ENCODE data around the gene KANSL1.
"Not testable (repeated sequence)": the region's sequence is repeated elsewhere in the genome, so short reads cannot be mapped to it uniquely, and the experiment has no call there.

Gene KANSL1

DNA sequence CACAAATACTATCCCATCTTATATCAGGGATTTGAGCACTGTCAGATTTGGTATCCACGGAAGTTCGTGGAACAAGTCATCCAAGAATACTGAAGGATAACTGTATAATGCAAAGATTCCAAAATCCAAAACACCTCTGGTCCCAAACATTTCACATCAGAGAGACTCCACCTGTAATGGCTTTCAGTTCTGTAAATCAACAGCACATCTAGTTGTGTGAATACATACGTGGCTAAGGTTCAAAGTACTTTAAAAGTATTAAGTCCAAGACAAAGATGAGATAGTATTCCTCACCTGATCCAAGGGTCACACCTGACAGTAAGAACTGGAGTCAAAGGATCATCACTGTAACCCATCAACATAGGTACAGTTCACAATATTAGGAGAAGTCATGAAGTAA, 54.8 kb downstream of the KANSL1 start:
- DNase-seq (ENCODE audit: low read depth, low spot score) = no peak

DNA sequence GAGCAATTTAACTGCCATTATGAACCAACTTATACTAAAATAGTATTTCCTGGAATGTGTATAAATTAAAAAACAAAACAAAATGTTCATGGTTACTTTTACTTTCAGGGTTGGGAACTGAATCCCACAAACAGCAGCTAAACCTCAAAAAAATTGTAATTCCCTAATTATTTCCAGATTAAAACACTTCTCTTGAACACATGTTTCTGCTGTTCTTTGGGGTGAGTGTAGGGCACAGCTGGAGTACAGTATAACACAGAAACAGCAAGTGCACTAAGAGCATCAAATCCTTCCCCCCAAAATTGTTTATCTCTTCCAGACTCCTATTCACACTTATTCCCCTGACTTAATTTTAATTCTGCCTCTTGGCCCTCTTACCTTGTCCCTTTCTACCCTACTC, 56.4 kb downstream of the KANSL1 start:
- DNase-seq (ENCODE audit: low read depth, low spot score) = no peak

DNA sequence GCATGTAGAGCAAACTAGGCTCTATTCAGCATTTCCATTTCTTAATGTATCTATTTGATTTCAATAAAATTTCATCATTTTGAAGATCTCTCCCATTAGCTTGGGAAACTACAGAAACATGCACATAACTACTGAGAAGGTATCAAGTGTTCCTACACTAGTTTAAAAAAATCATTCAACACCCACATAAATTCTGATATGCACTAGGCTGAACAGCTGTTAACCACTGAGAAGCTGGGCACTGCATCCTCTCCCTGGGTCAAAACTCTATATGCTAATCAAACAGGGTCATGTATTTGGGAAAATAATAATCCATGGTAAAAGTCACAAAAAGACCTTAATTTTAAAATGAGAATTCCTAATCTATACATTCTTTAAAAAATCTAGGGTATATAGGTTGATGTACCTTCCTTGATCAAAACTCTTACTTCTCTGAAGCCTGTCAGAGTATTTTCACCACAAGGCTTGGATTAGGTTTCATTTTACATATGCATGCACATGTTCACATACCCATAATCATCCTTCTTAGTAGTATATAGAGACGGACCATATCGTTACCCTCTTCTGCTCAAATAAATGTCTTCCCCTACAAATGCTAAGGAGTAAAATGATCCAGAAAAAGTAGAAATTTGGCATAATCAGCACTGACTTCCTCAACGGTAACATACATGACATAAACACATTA, 57.2 kb downstream of the KANSL1 start:
- no peak for DNase-seq (ENCODE audit: low read depth, low spot score)

DNA sequence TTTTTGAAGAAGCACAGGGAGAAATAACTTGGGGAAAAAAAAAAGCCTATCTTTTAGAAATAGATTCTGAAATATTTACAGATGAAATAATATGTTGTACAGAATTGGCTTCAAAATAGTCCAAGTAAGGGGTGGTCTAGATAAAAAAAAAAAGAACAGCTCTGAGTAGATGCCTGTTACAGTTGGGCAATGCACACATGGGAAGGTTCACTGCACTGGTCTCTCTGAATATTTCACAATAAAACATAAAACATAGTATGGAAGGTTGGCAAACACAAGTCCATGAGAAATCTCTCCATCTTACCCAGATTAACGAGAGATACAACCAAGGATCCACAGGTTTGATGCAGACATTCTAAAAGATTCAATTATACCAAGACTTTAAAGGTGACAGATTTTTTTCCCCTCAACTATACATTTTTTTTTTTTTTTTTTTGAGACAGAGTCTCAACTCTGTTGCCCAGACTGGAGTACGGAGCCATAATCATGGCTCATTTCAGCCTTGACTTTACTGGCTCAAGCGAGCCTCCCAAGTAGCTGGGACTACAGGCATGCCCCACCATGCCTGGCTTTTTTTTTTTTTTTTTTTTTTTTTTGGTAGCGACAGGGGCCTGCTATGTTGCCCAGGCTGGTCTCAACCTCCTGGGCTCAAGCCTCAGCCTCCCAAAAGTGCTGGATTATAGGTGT, 58.0 kb downstream of the KANSL1 start:
- no peak for DNase-seq (ENCODE audit: low read depth, low spot score)

DNA sequence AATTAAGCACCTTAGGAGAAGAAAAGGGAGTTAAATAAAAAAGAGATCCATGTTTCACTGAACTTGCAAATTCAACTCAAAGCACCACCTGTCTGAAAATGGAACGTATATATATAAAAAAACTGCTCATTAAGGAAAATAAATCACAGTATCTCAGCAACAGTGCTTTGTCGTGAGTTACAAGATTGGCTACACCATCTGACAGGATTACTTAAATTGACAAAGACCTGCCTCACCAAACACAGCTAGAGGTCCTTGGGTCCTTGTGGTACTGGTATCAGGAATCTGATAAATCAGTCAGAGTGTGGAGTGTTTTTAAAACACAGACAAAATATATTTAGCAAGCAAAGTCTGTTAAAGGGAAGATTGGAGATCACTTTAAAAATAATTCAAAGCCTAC, 63.9 kb downstream of the KANSL1 start:
- no peak for DNase-seq (ENCODE audit: low read depth, low spot score)

DNA sequence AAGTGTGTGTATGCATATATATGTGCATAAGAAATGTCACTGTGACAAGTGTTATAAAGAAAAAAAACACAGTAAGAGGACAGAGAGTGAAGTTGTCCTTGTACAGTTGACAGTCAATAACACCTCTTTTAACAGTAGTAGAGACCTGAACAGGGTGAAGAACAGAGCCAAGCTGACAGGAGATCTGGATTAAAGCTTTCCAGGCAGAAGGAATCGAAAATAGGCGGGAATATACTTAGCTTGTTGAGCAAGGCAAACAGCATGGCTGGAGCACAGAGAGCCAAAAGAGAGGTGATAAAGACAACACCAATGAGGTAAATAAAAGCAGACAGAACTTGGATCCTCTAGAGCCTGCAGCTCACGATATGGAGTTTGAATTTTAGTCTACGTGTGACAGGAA, 64.8 kb downstream of the KANSL1 start:
- no peak for DNase-seq (ENCODE audit: low read depth, low spot score)

DNA sequence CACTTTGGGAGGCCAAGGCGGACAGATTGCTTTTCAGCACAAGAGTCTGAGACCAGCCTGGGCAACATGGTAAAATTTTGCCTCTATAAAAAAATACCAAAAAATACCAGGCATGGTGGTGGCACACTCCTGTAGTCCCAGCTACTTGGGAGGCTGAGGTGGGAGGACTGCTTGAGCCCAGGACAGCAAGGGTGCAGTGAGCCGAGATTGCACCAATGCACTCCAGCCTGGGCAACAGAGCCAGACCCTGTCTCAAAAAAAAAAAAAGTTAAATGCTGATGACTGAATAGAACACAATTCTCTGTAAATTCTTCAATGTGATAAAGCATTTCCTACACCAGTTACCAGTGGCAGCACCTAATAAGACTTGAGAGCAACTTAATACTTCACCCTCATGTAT, 65.7 kb downstream of the KANSL1 start:
- no peak for DNase-seq (ENCODE audit: low read depth, low spot score)

DNA sequence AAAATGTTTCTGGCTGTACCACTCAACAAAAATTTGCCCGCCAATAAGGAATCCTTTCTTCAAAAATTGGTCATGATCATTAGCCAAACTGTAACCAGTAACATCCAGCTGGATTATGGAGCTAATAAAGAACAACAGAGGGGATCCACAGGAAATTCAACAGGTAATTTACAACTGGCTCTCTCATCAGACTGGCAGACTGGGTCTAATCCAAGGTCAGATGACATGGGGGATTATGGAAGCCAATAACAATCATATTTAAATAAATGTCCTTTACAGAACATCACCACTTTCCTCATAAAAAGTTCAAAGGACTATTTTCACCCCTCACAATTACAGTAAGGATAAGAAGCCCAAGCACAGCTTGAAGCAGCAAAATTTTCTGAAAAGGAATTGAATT, 66.4 kb downstream of the KANSL1 start:
- no peak for DNase-seq (ENCODE audit: low read depth, low spot score)

DNA sequence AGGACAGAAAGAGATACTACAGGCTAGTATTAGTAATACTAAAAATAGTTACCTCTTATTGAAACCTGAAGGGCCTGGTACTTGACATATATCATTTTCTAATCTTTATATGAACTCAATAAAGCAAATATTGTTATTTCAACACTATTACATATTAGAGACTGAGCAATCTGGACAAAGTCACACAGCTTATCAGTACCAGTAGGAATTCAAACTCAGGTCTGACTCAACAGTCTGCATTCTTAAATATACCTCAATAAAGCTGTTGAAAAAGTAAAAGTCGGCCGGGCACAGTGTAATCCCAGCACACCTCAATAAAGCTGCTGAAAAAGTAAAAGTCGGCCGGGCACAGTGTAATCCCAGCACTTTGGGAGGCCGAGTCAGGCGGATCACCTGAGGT, 67.4 kb downstream of the KANSL1 start:
- DNase-seq (ENCODE audit: low read depth, low spot score) = no peak

DNA sequence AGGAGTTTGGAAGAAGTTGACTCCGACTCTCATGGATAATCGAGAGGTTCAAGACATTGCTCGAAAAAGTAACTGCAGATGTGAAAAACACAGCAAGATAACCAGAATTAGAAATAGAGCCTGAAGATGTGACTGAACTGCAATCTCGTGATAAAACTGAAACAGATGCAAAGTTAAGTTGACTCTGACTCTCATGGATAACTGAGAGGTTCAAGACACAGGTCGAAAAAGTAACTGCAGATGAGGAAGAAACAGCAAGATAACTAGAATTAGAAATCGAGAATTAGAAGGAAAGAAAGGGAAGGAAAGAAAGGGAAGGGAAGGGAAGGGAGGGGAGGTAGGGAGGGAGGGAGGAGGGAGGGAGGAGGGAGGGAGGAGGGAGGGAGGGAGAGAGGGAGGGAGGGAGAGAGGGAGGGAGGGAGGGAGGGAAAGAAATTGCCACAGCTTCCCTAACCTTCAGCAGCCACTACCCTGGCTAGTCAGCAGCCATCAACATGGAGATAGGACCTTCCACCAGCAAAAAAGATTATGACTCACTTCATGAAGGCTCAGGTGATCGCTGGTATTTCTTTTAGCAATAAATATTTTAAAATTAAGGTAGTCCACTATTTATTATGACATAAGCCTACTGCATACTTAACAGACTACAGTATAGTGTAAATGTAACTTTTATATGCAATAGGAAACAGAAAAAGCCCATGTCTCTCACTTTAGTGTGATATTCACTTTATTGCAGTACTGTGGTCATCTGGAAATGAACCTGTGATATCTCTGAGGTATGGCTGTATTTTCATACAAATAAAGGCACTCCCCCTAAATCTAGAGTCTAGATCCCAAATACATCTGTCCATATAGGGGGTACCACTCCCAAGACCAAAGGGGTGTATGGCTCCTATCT, 68.3 kb downstream of the KANSL1 start:
- no peak for DNase-seq (ENCODE audit: low read depth, low spot score)

DNA sequence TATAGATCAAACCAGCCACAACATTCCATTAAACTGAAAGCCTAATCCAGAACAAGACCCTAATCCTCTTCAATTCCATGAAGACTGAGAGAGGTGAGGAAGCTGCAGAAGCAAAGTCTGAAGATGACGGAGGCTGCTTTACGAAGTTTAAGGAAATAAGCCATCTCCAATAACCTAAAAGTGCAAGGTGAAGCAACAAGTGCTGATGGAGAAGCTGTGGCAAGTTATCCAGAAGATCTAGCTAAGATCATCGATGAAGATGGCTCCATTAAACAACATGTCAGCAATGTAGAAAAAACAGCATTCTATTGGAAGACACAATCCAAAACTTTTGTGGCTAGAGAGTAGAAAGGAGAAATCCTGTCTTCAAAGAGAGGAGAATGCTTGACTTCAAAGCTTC, 69.6 kb downstream of the KANSL1 start:
- no peak for DNase-seq (ENCODE audit: low read depth, low spot score)

DNA sequence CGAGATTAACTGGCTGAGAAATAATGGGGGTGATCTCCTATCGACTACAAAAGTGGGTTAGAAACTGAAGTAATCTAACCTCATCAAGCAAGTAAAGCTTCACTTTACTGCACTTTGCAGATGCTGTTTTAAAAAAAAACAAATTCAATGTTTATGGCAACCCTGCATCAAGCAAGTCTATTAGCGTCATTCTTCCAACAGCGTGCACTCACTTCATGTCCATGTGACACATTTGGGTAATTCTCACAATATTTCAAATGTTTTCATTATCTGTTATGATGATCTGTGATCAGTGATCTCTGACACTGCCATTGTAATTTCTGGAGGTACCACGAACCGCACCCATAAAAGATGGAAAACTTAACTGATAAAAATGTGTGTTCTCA, 70.8 kb downstream of the KANSL1 start:
- DNase-seq (ENCODE audit: low read depth, low spot score) = no peak

DNA sequence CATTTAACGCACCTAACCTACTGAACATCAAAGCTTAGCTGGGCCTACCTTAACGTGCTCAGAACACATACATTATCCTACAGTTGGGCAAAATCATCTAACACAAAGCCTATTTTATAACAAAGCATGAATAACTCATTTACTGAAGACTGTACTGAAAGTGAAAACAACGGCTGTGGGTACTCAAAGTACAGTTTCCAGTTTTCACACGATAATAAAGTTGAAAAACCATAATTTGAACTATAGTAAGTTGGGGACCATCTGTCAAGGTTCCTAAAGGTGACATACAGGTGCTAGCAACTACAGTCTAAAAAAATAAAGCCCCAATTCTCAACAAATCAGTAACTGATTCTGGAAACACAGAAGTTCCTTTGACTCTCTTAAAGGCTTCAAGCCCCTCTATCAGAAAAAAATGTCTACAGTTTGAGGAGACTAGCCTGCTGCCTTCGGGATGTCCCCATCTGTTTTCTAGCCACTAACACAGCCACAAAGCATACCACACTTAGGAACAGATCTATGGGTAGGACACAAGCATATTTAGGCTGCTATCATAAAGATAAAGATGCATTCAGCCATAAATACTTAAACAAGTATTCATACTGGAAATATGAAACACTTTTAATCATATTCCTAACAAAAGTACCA, 71.3 kb downstream of the KANSL1 start:
- no peak for DNase-seq (ENCODE audit: low read depth, low spot score)

DNA sequence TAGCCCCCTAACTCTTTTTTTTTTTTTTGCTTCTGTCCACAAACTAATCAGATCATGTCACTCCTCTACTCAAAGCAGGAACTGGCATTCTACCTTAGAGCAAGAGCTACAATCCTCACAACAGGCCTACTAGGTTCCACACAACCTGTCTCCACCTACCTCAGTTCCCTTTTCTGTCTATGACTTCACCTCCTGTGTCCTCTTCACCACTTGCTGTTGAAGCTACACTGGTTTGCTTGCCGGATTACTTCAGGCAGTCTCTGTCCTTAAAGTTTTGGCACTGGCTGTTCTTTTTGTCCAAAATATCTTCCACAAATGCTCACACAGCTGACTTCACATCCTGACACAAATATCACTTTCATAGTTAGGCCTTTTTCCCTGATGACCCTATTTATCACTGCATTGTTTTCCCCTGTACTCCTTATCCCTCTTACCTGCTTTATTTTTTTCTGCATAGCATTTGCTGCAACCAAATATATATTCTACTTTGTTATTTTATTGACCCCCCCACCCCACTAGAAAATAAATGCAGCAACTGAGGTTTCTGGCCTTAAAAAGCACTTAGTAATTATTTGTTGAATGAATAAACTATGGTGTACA, 72.0 kb downstream of the KANSL1 start:
- DNase-seq (ENCODE audit: low read depth, low spot score) = no peak

DNA sequence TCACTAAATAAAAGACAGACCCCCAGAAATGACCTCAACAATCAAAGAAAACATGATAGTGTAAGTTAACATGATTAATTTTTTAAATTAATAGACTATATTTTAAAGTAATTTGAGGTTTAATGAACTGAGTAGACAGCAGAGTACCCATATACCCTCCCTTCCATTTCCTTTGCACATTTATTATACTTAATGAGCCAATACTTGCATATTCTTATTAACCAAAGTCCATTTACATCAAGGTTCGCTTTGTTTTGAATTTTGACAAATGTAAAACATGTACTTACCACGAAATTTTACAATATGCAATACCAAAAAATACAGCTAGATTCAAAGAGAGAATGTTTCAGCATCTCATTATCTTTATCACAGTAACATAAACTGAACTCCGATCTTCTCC, 72.7 kb downstream of the KANSL1 start:
- no peak for DNase-seq (ENCODE audit: low read depth, low spot score)

DNA sequence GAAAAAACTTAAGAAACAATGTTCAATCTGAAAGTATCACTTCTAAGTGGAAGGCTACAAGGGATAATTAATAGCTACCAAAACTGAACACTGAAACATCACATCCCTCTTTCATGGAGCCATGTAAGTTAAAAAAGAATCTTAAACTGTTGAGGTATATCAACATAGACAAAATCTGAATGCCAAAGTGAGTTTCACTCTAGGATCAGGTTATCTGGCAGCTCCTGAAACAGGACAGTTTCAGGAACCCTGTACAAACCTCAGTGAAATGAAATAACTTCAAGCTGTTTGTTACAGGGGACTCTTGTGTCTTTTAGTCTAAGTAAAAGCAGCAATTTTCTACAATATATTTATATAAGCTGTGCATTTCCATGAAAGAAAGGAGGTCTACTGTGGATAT, 73.2 kb downstream of the KANSL1 start:
- DNase-seq (ENCODE audit: low read depth, low spot score) = no peak

DNA sequence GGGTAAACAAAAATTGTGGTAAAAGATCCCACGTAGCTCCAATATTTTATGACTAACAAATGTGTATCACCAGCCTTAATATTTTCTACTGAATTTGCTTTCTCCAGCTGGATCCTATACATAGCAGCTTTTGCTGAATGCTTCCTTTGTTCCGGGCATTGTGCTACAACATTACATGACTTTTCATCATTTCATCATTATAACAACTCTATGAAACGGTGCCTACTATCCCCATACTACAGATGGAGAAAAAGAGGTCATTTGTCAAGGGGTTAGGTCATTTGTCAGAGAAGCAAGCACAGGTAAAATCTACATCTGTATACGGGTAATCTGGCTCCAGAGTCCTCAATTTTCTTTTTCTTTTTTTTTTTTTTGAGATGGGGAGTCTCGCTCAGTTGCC, 74.3 kb downstream of the KANSL1 start:
- no peak for DNase-seq (ENCODE audit: low read depth, low spot score)

DNA sequence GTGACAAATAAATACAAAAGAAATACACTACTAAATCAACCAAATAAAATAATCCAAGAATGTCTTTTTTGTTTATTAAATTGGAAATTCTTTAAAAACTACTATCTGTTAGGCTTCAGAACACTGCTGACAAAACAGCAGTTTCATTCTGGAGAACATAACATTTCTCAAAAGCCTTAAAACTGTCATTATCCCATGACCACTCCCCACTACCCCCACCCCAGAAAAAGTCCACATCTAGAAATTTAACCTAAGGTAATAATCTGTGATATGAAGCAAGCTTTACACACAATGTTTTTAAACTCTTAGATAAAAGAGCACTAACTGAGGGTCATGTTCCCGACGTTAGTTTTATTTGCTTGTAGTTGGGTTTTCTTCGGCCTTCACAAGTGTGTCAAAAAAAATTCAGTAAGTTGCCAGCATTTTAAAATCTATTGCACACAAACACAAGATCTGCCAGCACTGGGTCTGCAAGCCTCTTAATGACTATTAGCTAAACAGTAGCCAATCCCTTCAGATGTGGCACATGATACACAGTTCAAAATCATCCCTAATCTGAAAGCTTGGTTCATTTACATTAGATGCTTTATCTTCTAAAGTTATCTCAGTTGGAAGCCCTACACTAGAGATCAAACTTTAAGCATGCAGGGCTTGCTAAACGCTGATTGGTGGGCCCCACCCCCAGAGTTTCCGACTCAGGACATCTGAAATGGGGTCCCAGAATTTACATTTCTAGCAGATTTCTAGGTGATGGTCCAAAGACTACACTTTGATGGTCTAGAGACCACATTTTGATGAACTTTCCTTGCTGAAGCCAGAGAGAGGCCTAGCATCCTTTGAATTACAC, 75.2 kb downstream of the KANSL1 start:
- DNase-seq (ENCODE audit: low read depth, low spot score) = no peak

DNA sequence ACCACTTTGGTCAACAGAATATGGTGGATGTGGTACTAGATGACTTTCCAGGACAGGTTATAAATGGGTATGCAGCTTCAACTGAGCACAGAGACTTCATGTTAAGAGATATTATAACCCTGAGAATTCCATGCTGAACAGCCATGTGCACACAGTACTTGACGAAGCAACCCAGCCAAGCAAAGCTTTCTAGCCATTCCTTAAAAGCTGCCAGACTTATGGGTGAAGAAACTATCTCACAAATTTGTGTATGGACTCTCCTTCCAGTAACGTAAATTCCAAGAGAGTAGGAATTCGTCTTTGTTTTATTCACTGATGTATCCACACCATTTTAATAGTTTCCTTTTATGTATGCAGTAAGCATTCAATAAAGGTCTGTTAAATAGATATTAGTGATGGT, 76.1 kb downstream of the KANSL1 start:
- no peak for DNase-seq (ENCODE audit: low read depth, low spot score)

DNA sequence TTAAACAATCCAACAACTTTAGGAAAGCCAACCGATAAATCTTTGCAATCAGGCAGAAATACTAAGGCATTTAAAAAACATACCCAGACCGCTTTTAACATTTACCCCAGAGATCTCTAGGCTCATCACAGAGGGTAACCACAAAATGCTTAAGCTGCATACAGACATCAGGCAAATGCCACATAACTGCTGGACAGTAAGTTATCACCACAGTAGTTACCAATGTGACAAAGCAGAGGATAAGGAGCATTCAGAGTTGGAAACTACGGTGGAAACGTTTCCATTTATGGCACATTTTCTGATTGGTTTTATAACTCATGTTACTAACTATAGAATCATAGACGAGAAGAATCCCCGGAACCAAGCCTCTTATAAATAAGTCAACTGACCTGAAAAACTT, 77.5 kb downstream of the KANSL1 start:
- no peak for DNase-seq (ENCODE audit: low read depth, low spot score)

DNA sequence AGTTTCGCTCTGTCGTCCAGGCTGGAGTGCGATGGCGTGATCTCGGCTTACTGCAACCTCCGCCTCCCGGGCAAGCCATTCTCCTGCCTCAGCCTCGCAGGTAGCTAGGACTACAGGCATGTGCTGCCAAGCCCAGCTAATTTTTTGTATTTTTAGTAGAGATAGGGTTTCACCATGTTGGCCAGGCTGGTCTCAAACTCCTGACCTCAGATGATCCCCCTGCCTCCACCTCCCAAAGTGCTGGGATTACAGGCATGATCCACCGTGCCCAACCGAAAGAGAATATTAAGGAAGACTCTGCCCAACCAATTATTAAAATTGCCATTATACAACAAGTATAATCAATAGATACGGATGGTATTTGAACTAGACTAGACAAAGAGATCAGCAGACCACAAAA, 82.0 kb downstream of the KANSL1 start:
- DNase-seq (ENCODE audit: low read depth, low spot score) = not testable (repeated sequence)

All from brain pericyte (primary cell).